Measurements from ENCODE around the gene RNF17.
"Not testable (repeated sequence)": the region's sequence is repeated elsewhere in the genome, so short reads cannot be mapped to it uniquely, and the experiment has no call there.

The RNF17 gene

DNA sequence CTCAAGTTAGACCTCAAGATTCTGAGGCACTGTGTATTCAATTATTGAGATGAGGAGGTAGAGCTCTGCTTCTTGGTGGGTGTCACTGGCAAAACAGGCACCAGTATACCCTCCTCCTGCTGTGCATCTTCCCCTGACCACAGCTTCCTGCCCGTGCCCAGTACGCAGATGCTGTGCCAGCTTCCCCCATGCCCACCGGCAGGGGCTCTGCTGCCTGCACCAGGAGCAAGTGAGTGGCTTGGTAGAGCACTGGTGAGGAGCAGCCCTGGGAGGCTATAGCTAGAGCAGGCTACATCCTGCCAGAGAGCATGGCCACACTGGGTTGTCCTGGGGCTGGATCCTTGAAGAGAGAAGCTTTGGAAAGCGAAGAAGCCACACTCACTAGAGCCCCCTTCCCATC, 21.0 kb upstream of the RNF17 start:
- DNase-seq: no peak

DNA sequence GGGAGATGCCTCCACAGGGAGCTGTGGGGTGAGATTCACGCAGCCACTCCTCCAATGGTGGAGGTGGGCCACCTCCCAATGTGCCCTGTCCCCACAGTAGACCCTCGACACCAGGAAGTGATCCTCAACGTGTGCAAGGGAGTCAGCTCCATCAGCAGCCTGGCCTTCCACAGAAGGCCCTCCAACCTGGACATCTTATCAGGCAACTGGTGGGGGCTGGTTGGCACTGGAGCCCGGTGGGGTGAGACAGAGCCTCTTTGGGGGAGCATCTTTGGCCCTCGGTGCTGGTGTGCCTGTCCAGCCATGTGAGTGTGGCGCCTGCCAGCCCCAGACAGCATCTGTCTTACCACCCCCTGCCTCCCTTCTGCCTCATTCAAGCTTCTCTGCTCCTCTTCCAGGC, 19.7 kb upstream of the RNF17 start:
- DNase-seq: no peak

DNA sequence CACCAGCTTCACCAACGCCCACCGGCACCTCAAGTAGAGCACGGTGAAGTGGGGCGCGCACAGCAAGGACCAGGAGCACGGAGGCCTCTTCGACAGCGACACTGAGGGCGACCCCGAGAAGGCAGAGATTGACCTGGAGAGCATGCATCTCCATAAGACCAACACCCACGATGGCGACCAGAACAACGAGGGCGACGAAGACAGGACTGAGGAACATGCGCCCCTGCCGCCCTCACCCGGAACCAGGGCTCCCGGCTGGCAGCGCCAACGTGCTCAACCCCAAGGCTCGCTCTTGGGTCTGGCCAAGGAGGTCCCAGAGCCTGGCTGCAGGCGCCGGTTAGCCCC, 18.5 kb upstream of the RNF17 start:
- no peak for DNase-seq

DNA sequence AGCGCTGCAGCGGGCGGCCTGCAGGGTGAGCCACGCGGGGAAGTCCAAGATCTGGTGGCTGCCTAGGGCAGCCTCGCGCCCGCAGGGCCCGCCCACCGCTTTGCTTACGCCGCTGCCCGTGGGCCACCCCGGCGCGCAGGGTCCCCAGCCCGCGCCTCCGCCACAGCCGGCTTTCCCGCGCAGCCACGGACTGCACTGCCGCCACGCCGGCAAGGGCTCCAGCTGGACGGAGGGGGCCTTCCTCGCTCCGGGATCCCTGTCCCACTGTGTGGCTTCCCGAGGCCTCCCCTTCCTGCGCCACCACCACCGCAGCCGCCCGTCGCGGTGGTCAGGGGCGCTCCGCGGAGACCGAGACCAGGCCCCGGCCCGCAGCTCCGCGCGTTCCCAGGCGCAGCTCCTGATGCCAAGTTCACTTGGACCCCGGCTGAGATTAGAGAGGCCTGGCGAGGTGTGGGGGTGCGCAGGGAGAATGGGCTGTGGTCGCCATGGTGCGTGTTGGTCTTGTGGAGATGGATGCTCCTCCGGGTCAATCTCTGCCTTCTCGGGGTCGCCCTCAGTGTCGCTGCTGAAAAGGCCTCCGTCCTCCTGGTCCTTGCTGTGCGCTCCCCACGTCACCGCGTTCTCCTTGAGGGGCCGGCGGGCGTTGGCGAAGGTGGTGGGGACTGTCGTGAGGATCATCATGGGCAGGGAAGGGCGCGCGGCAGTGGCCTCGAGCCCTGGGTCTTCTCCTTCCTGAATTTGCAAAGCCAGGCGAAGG, 17.9 kb upstream of the RNF17 start:
- DNase-seq: no peak

DNA sequence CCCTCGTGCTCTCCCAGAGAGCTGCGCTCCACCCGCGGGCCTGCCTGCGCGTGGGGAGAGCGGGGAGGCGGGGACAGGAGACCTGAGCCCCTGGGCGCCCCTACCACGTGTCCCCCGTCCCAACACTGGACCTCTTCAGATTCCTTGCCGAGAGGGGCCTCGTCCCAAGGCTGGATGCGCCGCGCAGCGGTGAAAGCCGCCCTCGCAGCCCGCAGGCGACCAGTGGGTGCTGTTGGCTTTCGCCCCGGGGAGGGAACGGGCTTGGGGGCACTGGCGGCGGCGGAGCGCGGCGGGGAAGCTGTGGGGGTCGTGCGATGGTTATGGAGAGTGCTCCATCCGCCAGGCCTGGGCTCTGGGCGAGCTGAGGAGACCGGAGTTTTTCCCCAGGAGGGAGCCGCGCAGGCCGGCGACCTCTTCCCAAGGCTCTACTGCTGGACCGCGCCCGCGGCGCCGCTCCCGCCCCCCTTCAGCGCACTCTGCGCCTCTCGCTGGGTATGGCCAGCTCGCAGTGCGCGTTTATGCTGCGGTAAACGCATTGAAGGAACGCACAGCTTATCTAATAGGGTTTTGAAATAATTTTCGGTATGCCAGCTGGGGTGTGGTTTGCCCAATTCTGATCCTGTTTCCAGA, 17.2 kb upstream of the RNF17 start:
- DNase-seq: no peak

DNA sequence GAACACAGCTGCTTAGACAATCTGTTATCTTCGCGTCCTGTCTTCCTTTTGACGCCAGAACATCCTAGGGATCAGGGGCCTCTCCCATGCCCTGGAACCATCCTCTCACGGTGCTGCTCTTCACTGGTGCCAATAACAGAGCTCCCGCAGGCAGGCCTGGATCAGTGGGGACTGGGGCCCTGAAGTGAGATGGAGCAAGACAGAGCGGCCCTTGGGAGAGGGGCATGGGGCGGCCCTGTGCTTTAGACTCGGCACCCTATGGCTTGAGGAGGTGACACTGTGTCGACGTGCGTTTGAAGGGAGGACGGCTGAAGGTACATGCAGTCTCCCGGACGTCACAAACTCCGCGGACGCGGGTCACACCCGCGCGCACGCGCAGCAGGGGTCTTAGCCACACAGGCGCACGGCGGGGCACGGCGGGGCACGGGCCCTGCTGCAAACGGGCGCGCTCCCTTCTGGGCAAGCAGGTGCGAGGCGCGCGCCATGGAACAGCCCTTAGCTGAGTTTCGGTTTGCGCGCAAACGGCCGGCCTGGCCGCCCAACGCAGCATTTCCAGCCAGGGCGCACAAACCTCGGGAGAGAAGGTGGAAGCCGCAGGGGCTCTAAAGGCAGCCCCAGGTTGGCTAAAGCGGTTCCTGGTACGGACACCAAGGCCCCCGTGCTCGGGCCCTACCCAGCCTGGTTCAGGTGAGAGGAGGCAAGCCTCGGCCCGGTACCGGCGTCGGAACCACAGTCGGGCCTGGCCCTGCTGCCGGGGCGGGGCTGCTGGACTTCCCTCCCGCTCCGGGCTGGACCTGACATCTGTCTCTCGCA, 16.5 kb upstream of the RNF17 start:
- no peak for DNase-seq

DNA sequence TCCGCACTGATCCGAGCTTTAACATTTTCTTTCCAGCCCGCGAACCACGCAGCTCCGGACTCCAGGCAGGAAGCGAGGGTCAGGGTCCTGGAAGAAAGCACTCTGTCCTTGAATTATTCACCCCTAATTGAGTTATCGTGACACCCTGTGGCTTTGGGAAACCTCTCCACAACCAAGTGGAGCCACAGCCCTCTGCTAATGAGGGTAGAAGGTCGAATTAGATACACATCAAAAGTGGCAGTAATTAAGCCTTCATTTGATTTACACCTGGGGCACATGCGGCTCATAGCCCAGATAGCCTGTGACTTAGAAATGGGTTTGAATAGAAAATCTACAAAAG, 15.9 kb upstream of the RNF17 start:
- DNase-seq: no peak

DNA sequence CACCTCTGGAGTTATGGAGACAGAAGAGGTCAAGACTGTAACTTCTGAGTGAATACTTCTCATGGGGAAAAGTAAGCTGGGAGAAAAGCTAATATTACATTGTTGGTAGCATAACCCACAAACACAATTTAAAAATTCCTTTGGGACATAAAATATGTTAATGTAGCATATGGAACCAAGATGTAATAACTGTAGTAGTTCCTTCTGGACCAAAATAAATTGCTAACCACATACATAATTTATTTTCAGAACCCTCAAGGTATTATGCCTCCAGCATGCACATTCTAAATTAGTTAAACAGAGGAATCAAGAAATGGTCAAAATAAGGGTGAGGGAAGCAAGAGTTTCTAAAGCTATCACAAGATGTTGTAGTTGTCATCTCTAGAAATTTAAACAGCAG, 4.8 kb upstream of the RNF17 start:
- no peak for DNase-seq

DNA sequence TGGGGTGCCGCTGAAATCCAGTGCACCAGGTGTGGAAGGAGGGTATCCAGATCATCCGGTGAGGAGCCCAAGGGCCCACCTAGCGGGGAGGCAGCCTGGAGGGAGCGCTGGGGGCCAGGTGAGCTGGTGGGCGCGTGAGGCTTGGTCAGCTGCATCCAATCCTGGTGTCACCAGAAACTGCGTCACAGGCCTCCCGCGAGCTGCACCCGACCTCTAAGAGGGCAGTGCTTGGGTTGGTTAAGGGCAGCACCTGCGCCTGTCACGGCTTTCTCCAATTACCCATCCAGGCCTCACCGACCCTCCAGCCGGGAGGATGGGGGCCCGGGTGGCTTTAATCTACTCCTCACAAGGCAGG, 284 bp downstream of the RNF17 start:
- no peak for DNase-seq

DNA sequence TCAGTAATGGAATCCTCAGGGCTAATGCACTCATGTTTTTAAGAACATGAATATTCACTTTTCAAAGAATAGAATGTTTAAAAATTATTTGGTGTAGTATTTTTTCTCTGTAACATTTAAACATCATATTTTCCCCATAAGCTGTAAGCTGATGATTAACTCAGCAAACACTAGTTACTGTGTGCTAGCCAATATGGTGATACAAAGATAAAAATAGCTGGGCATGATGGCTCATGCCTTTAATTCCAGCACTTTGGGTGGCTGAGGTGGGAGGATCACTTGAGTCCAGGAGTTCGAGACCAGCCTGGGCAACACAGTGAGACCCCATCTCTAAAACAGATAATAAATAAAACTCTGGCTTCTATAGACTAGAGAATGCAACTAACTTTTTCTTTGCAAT, 13.2 kb downstream of the RNF17 start:
- no peak for DNase-seq

DNA sequence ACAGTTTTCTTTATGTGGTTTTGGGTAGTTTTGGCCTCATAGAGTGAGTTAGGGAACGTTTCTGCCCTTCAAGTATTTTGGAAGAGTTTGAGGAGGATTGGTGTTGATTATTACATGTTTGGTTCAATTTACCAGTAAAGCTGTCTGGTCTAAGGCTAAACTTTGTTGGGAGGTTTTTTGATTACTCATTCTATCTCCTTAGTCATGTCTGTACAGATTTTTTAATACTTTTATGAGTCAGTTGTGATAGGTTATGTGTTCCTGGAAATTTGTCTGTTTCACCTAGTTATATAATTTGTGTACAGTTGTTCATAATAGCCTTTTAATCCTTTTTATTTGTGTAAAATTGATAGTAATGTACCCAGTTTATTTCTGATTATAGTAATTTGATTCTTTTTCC, 20.4 kb downstream of the RNF17 start:
- no peak for DNase-seq

DNA sequence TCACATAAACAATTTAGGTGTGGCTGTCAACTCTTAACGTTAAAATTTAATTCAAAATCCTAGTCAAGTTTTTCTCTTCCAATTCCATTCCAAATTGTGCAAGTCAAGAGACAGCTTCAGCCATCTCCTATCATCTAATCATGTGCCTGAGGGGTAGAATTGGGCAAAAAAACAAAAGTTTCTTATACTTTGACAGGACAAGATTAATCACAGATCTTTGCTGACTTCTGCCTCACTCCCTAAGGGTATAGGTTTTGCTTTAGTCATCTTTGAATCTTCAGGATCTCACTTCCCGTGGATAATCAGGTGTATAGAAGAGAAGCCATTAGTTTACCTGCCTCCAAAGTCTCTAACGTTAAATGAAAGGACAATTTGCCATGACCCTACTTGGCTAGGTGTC, 24.6 kb downstream of the RNF17 start:
- no peak for DNase-seq

DNA sequence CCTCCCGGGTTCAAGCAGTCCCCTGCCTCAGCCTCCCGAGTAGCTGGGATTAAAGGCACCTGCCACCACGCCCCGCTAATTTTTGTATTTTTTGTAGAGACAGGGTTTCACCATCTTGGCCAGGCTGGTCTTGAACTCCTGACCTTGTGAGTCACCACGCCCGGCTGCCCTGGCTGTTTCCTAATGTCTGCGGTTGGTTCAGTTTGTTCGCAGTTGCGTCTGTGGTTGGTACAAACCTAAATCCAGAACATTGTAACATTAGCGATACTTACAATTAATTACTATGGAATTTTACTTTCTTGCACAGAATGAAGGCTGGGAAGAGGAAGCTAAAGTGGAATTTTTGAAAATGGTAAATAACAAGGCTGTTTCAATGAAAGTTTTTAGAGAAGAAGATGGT, 38.1 kb downstream of the RNF17 start:
- no peak for DNase-seq

DNA sequence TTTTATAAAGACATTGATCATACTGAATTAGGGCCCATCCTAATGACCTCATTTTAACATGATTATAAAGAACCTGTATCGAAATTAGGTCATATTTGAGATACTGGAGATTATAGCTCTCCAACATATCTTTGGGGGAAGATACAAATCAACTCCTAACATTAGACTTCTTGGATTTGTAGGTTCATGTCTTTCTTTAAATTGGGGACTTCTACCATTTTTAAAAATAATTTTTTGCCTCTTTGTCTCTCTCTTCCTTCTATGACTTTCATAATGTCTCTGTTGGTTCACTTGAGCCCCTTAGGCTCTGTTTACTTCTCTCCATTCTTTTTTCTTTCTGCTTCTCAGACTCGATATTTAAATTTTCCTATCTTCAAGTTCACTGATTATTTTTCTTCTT, 57.2 kb downstream of the RNF17 start:
- no peak for DNase-seq

DNA sequence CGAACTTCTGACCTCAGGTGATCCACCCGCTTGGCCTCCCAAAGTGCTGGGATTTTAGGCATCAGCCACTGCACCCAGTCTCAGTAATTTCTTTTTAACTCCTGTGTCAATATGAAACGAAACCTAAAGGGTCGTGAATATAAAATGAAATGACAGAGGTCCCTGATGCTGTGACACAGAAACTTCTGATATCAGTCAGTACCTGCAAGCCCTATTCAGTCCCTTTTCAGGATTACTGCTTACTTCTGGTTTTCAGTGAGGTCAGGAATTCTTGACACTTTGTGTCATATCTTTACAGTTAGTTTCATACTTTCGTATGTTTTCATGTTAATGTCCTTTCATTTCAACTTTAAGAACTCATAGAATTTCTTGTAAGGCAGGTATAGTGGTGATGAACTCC, 58.7 kb downstream of the RNF17 start:
- DNase-seq: no peak

DNA sequence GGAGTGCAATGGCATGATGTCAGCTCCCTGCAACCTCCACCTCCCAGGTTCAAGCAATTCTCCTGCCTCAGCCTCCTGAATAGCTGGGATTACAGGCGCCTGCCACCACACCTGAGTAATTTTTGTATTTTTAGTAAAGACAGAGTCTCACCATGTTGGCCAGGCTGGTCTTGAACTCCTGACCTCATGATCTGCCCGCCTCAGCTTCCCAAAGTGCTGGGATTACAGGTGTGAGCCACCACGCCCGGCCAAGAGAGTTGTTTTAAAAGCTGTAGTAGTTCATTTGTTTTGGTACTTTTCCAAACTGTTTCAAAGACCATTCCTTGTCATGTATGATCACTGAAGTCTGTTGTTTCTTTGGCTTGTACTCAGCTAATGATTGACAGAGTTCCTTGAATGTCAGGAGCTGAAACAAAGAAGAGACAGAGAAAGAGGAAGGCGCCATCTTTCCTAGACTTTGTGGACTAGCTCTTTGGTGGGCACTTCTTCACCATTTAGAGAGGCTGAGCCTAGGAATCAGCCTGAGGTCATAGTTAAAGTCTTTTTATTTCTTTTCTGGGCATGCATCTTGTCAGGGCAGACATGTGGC, 59.2 kb downstream of the RNF17 start:
- not testable (repeated sequence) for DNase-seq

DNA sequence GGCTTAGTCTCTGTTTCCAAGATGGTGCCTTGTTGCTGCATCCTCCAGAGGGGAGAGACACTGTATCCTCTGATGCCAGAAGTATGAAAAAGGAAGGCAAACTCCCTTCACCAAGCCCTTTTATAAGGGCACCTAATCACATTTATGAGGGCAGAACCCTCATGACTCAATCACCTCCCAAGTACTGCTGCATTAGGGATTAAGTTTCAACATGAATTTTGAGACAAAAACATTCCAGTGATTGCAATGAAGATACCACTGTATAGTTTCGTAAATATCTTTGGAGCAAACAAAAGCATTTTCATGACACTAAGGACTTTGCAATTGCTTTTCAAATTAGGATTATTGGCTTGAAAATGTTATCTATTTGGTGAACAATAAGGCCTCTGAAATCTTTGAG, 63.8 kb downstream of the RNF17 start:
- no peak for DNase-seq

DNA sequence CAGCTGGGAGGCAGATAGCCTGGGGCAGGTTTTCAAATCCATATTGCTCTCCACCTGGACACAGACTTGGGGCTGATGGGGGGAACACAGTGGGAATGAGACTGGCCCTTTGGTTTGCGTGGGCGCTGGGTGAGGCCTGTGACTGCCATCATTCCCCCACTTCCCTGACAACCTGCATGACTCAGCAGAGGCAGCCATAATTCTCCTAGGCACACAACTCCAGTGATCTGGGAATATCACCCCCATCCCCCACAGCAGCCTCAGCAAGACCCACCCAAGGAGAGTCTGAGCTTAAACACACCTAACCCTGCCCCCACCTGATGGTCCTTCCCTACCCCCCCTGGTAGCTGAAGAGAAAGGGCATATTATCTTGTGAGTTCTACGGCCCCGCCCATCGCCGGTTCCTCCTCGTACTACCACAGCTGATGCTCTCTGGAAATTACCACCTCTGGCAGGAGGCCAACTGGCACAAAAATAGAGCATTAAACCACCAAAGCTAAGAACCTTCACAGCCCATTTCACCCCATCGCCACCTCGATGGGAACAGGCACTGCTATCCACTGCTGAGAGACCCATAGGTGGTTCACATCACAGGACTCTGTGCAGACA, 71.0 kb downstream of the RNF17 start:
- no peak for DNase-seq

DNA sequence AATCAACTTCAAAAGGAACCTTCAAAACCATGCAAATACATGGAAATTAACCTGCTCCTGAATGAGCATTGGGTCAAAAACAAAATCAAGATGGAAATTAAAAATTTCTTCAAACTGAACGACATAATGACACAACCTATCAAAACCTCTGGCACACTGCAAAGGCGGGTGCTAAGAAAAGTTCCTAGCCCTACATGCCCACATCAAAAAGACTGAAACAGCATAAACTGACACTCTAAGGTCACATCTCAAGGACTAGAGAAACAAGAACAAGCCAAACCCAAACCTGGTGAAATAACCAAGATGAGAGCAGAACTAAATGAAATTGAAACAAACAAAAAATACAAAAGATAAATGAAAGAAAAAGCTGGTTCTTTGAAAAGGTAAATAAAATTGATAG, 73.6 kb downstream of the RNF17 start:
- not testable (repeated sequence) for DNase-seq

DNA sequence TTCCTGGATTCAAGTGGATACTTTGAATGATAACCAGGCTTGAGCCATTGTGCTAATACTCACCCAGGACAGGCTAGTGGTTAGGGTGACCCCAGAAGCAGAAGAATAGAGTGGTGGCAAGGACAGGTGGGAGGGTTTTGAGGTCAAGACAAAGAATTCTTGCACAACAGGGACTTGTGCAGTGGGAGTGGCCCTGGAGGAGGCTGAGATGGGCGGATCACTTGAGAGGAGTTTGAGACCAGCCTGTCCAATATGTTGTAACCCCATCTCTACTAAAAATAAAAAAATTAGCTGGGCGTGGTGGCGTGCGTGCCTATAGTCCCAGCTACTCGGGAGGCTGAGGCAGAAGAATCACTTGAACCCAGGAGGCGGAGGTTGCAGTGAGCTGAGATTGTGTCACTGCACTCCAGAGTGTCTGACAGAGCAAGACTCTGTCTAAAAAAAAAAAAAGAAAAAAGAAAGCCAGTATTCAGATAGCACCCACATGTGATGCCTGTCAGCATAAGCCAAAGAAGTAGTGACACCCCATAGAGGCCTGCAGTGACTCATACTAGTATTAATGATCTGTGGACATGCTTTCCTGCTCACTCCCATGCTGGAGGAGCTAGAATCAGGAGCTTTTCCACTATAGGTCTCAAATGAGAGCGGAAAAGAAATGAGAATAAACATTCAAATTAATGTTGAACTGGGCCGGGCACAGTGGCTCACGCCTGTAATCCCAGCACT, 78.7 kb downstream of the RNF17 start:
- no peak for DNase-seq

DNA sequence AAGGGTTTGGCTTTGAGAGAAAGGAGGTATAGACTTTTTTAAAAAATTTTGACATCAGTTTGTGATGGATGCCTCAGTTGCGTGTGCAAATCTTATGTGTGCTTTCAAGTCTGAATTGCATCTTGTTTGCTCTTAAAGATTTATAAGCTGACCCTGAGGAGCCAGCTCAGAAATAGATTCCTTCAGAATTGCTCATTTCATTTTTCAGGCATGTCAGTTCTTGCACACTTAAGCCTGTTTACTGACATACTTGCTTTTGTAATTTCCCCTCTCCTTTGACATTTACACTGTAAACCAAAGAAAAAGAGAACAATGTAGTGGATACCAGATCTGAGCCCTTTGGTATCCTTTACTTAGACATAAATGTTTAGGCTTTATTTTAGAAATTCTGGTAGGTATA, 87.6 kb downstream of the RNF17 start:
- DNase-seq: no peak

DNA sequence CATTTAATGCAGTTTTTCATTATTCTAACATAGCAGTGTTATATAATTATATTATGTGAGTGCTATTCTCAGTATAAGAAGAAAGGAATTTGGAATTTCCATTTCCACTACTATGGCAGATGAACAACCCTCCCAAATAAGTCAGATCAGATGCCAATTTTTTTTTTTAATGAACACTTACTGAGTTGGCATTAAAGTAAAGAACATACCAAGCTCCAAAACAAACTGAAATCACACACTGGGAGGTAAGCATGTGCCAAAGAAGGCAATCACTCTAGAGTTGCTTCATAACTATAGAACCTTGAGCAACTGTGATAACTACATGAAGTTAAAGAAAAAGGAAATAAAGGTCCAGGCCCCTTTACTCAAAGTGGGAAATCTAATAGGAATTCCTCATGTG, 90.3 kb downstream of the RNF17 start:
- no peak for DNase-seq

DNA sequence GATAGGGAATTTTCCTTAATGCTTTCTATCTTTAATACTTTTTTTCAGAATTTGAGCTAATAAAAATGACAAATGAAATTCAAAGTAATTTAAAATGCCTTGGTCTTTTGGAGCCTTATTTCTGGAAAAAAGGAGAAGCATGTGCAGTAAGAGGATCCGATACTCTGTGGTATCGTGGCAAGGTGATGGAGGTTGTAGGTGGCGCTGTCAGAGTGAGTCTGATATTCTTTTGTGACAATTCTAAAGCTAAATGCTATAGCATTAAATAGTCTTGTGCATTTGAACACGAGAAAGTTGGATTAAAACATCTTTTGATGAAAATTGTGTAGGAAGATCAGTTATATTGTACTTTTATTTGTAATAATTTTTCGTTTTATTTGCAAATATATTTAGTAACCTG, 95.0 kb downstream of the RNF17 start:
- no peak for DNase-seq

Measured in suppressor macrophage treated with lipopolysaccharide for 4 hours (primary cell).